Islet precursor cell (in vitro differentiated cells): ENCODE results near the gene MAP1LC3B.
"Not testable (repeated sequence)": the region's sequence is repeated elsewhere in the genome, so short reads cannot be mapped to it uniquely, and the experiment has no call there.

Experiments
- DNase-seq: peaks from one replicate; pipeline ENCODE4 v3.0.0-alpha.2; 2018

Gene MAP1LC3B

DNA sequence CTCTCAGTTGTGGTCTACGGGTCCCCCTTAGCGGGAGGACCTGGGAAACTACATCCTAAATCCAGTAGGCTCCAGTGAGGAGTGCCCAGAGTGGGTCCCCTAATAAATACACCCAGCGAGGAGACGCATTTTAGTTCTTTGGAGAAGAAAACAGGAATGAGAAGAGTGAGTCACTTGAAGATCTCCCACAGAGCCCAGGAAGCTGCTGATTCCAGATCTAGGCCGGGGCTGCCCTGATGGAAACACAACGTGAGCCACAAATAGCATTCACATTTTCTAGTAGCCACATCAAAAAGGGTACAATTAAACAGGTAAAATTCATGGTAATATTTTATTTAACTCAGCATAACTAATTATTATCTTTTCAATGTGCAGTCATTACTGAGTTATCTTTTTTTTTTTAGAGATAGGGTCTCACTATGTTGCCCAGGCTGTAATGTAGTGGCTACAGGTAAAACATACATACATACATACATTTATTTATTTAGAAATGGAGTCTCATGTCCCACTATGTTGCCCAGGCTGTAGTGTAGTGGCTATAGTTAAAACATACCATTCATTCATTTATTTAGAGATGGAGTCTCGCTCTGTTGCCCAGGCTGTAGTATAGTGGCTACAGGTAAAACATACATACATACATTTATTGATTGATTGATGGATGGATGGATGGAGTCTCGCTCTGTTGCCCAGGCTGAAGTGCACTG is 30.1 kb upstream of the MAP1LC3B start:
- no peak for DNase-seq

DNA sequence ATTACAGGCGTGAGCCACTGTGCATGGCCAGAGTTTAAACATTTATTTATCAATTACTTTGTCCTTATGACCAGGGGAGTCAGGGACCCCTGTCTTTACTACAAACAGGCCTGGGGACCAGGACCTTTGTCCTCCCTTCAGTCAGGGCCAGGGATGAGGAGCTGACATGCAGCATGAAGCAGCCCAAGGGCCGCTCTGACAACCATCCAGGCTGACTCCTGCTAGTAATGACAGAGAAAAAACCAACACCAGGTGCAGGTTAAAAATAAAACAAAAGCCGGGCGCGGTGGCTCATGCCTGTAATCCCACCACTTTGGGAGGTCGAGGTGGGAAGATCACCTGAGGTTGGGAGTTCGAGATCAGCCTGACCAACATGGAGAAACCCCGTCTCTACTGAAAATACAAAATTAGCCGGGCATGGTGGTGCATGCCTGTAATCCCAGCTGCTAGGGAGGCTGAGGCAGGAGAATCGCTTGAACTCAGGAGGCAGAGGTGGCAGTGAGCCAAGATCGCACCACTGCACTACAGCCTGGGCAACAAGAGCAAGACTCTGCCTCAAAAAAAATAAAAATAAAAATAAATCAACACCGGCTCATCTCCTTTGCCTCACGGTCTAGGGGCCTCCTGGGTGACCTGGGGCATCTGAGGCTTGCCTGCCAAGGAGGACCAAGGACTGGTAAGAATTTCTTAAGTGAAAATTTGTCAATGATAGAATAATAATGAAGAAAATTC is 29.1 kb upstream of the MAP1LC3B start:
- DNase-seq = not testable (repeated sequence)

- no peak for DNase-seq
Measured at GRCh38 chr16:87363771-87364455, 28.2 kb upstream of the MAP1LC3B start.

DNA sequence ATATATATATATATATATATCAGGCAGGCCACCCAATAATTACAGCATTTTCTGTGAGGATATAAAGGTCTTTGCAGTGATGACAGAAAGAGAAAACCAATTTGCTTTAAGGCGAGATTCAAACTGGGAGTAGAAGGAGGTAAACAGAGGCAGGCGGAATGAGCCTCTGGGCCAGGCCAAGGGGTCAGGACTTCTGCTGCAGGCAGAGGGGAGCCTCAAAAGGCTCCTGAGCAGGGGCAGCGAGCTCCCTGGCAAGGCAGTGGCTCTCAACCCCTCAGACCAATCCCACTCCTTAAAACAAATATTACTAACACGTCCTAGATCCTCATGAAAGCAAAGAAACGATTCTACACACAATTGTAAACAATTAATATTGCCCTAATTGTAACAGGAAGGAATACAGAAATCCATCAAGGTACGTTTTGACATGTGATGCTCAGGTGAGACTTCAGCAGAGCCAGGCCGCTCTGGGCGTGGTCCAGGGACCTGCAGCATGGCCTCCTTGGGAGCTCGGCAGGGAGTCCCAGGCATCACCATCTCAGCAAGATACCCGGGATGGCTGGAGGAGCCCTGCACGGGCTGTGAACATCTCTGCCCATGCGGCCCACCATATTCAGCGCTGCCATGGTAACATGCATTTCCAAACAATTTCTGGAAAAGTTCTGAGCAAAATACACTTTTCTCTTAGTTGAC is 27.0 kb upstream of the MAP1LC3B start:
- no peak for DNase-seq

- no peak for DNase-seq
Measured at GRCh38 chr16:87366288-87366687, 25.8 kb upstream of the MAP1LC3B start.

- no peak for DNase-seq
Measured at GRCh38 chr16:87366930-87367329, 25.2 kb upstream of the MAP1LC3B start.

DNA sequence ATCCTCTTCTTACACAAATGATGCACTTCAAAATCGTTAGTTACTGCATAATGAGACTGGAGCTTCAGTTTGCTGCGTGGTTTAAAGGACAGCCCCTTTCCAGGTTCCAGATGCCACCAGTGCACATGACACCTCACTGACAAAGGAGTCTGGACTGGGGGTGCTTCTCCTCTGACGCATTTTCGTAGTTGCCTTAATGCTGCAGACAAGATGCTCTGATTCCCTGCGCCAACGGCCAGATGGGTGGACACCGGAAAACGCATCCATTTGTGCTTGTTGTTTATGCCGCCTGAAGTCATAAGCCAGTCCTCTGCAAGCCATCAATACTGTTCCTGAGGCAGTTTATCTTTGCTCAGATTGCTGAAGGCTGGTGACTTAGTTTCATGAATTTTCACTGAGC is 24.6 kb upstream of the MAP1LC3B start:
- DNase-seq = no peak

- DNase-seq = no peak
Measured at GRCh38 chr16:87368029-87368770, 23.9 kb upstream of the MAP1LC3B start.

GRCh38 chr16:87369117-87369765 is 22.9 kb upstream of the MAP1LC3B start:
- DNase-seq = no peak

- DNase-seq = no peak
Measured at GRCh38 chr16:87369796-87370719, 22.1 kb upstream of the MAP1LC3B start.

DNA sequence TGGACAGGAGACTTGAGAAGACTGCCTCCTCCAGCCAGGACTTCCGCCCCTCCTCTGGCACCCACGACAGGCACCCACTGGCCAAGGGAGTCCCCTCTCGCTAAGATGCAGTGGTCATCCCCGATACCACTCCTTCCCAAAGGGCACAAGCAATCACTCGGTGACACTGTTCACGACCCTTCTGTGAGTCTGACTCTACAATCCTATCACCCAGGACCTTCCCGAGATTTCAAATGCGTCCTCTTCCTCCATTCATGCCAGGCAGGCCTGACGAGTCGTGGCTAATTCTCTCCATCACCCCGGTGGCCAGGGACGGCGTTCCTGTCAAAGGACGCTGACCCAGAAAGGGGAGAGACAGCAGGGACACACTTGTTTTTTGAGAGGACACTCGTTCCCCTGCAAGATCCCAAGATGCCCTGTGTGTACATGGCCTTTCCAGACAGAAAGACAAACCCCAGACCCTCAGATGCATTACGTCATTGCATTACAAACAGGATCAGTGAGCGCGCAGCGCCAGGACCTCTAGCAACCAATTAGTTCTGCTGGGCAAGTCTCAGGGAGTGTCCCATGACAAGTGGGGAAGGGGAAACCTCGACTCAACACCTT is 20.8 kb upstream of the MAP1LC3B start:
- no peak for DNase-seq

GRCh38 chr16:87372305-87372704 is 19.8 kb upstream of the MAP1LC3B start:
- DNase-seq = no peak

DNA sequence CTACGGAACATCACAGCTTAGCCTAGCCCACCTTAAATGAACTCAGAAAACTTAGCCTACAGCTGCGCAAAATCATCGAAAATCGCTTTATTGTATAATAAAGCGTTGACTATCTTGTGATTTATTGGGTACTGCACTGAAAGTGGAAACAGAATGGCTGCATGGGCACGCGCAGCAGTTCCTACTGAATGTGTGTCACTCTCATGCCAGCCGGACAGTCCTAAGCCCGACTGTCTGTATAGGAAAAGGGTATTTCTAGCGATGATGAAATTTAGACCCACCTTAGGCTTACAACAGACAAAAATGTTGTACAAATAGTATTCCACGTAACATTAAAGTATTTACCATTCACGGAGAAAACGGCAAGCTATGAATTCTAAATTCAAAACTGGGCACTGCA is 17.8 kb upstream of the MAP1LC3B start:
- no peak for DNase-seq

DNA sequence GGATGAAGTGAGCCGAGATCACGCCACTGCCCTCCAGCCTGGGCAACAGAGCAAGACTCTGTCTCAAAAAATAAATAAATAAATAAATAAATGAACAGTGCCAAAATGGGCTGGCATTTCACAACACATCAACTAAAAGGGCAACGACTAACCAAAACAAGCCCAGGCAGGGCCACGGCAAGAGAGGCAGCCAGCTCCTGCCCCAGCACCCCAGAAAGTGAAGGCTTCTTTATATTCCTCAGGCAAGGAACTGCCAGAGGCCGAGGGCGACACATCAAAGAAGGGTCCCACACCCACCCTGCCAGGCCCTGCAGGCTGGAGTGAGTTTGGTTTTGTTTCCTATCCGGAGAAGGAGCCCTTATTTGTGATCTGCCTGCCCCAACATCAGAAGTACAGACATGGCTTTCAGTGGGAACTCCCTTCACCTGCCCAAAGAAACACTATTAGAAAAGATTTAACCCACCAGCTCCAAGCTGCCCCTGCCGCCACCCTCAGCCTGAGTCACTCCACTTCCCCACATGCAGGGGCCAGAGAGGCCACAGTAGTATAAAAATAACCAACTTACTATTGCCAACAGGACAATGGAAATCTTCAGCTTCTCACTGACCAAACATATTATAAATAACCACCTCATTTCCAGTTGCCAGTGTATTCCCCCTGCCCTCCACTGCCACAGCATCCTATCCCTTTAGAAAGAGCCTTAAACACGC is 16.6 kb upstream of the MAP1LC3B start:
- DNase-seq = no peak

- no peak for DNase-seq
Measured at GRCh38 chr16:87376660-87377059, 15.5 kb upstream of the MAP1LC3B start.

DNA sequence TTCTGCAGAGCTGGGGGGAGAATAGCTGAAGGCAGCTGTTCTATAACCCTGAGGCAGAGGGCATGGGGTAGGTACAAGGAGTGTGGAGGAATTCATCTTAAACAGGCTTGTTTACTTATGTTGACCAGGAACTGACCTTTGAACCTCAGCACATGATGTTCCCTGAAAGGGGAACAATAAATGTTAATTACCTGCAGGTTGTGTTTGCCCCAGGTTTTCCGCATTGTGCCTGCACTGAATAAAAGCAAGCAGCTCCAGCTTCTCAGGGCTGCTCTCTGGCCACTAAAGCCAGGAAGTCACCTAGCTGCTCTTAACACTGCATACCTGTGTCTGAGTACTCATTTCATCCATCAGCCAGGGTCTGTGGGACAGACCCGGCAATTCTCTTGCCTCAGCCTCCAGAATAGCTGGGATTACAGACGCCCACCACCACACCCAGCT is 12.8 kb upstream of the MAP1LC3B start:
- not testable (repeated sequence) for DNase-seq

GRCh38 chr16:87380403-87380802 is 11.7 kb upstream of the MAP1LC3B start:
- no peak for DNase-seq

GRCh38 chr16:87380881-87381280 is 11.3 kb upstream of the MAP1LC3B start:
- no peak for DNase-seq

DNA sequence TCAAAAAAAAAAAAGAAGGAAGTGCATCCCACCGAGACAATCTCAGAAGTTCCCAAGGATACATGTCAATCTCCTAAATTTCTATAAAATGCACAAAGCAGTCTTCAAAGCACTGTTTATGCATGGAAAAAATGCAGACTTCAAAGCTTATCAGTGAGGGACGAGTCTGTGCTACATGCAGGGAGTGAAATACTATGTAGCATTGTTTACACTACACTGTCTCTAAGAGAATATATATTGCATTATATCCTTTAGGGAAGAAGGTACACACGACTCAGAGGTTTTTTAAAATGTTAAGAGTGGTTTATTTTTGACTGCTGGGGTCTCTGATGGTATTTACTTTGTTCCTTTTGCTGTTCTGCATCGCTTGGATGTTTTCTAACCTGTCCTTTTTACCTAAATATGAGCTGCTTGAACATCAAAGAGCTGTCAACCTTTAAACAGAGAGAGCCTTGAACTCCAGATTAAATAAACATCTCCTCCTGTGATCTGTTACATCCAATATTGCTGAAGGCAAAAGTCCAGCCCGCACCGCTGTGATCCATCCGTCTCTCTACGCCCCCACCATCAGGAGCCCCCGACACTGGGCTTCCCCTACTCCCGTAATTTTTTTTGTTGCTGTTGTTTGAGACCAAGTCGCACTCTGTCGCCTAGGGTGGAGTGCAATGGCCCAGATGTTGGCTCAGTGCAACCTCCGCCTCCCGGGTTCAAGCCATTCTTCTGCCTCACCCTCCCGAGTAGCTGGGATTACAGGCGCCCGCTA is 9.9 kb upstream of the MAP1LC3B start:
- DNase-seq = no peak
